Occipital lobe (tissue), 2 donors: ENCODE data around the gene NBPF26. TPM values are rescaled to one million over a fixed set of nuclear protein-coding genes. Genes with fewer than 3 reads are reported as not detected.
"Not testable (repeated sequence)": the region's sequence is repeated elsewhere in the genome, so short reads cannot be mapped to it uniquely, and the experiment has no call there.

ENCODE experiments used
- DNase-seq: peaks from one replicate; lab custom pipeline; 2025; lab: John Stamatoyannopoulos, UW
- total RNA-seq: library from RNA; depleted of rRNA; stranded (reverse); fragments of >200 nt; gene quantifications from one replicate; pipeline ENCODE4 v1.2.3, GENCODE V29; 2014

NBPF26 gene
- total RNA-seq = 13.1 TPM

DNA sequence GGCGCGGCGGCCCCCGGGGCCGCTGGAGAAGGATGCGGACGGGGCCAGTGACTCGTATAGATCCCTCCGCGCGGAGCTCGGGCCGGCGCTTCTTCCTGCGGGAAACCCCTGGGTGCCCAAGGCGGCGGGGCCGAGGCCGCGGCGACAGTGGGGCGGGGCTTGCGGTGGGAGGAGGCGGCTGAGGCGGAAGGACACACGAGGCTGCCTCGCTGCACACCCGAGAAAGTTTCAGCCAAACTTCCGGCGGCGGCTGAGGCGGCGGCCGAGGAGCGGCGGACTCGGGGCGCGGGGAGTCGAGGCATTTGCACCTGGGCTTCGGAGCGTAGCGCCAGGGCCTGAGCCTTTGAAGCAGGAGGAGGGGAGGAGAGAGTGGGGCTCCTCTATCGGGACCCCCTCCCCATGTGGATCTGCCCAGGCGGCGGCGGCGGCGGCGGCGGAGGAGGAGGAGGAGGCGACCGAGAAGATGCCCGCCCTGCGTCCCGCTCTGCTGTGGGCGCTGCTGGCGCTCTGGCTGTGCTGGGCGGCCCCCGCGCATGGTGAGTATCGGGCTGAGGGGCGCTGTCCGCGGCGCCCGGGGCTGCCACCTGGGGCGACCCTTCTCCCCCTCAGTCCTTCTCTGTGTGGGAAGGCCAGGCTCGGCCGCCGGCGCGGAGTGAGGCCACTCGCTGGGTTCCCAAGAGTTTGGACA, at the start of gene NBPF26:
NBPF26 (plus strand) TSS at position 231 of the 688 bp plus-strand sequence.
- DNase-seq = not testable (repeated sequence)

DNA sequence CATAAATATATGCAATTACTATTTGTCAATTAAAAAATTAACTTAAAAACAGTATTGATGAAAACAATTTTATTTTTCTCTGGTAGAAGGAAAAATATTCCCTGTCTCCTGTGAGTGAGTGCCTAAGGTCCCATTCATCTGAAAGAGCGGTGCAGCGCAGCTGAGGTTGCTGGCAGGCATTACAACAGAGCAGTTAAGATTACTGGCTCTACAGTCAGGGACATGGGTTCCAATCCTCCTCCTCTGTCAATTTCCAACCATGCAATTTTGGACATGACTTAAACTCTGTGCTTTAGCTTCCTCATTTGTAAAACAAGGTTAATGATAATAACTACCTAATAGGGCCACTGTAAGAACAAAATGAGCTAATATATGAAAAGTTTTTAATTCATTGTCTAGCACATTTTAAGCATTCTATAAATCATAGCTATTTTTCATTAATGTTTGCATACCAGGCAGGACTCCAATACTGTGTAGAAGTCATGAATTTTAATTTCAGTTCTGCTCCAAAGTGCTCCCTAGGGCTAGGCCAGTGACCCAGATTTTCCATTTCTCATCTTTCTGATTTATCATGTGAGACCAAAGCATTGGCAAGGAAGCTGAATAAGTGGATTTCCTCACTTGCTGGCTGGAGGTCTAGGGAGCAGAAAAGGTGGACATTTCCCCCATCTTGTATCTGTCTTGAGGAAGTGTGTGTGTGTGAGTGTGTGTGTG, 43.5 kb upstream of the NBPF26 start:
- not testable (repeated sequence) for DNase-seq

- DNase-seq = not testable (repeated sequence)
Observed at GRCh38 chr1:120680938-120681337, 42.8 kb upstream of the NBPF26 start.

DNA sequence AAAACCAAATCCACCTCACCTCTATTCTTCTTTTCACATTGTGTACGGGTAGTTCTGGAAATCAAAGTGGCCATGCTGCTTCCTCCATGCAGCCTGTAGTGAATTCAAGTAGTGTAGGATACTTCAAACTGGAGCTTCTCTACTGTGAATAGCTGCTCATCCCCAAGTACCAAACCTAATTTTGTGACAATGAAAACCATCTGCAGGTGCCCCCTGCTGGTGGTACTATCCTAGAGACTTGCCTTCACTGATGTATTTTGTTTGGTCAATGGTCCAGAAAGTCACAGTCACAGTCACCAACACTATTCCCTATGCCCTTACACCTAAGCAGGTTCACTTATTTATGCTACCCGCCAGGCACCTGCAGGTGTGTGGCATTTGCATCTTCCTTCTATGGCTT, 39.3 kb upstream of the NBPF26 start:
- DNase-seq = not testable (repeated sequence)

GRCh38 chr1:120685622-120686021, 38.1 kb upstream of the NBPF26 start:
- DNase-seq = not testable (repeated sequence)

DNA sequence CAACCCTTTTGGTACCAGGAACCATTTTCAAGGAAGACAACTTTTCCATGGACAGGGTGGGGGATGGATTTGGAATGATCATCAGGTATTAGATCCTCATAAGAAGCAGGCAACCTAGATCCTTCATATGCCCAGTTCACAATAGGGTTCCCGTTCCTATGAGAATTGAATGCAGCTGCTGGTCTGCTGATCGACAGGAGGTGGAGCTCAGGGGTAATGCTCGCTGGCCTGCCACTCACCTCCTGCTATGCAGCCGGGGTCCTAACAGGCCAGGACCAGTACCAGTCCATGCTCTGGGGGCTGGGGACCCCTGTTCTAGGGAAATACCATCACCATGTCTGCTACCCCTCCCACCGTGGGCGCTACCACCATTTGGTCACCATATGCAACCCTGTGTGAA, 36.5 kb upstream of the NBPF26 start:
- DNase-seq = not testable (repeated sequence)

DNA sequence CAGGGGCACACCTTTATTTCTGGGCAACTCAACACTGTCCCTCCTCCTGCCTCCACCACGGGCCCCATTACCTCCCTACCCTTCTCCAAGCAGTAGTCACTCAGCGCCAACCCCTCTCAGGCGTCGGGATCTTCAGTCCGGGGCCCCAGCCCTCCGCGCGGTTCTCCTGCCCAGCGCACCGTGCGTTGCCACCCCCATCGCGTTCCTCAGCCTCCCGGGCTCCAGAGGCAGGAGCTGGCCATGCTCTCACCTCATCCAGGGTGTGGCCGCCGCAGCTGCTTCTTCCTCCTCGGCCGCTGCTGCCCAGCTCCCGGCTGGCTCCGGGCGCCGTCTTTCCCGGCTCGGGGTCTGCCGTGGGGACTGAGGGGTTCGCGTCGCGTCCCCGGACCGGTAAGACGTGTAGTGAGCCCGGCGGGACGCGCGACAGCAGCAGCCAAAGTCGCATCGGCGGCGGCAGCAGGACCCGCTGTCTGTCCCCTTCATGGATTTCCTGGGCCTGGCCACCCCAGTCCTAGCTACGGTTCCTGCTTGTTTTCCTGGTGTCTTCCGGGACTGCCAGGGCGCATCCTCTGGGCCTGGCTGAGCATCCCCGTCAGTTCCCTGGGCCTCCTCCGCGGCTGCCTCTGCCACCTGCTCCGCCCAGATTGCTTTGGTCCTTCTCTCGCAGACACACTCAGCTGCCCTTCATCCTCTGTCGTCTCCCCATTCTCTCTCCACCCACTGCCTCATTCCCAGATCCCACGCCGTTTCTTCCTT, 22.8 kb upstream of the NBPF26 start:
- DNase-seq = not testable (repeated sequence)

DNA sequence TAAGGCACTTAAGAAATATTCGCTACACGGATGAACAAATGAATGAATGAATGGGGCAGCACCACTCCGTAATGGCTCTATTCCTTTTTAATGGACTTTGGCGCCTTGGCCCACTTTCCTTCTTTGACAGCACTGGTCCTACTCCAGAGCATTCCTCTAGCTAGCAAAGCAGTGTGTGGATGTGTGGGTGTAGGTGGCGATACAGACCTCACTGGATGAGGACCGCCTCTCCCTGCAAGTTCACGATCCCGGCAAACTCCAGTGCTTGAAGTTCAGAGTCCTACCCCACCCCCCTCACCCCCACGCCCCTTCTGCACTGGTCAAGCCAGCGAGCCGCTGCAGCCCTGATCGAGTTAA, 409 bp upstream of the NBPF26 start:
- not testable (repeated sequence) for DNase-seq

DNA sequence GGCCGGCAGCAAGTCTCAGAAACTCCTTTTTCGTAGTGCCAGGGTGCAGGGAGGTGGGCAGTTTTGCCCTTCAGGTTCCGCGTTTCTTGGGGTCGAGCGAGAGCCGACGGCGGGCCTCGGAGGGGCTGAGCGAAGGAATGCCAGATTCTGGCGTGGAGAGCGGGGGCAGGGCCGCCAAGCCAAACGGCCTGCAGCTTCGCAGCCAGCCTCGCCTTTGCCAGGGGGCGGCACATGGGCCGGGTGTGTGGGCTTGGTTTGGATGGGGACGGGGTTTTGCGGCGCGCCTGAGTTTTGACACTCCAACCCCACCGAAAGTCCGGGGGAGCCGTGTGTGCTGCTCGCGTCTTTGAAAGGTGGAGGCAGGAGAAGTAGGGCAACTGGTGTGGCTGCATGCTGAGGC, 762 bp downstream of the NBPF26 start:
- DNase-seq = not testable (repeated sequence)

DNA sequence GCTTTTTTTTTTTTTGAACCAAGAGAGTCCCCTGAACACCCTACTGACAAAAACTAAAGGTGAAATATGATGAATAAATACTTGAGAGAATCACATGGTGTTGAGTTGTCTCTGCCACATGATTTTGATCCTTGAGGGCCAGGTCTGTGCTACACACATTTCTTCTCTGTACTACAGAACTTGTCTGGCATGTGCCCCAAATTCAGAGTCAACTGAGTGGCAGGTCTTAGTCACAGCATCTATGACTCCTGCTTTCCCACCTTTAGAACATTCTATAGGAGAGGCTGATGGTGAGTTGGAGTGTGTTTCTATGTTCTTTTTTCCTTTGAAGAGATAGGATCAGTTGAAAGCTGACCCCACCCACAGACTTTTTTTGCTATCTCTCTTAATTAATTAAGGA, 5.1 kb downstream of the NBPF26 start:
- not testable (repeated sequence) for DNase-seq

DNA sequence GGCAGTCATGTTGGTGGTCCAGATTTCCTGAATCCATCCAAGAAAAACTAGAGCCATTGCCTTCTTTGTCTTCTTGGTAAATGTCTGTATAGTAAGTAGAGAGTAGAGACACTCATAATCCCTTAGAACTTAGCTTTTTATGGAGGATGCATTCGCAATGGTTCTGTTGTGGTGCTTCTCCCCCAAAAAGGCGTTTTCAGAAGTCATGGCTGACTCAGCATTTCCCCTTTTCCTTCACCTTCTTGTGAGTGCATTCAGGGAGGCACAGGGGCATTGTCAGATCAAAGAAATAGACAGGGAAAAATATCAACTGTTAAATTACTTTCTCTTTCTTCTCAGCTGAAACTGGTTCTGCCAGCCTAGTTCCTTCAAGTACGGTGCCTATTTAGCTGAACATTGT, 45.3 kb downstream of the NBPF26 start:
- DNase-seq = not testable (repeated sequence)

DNA sequence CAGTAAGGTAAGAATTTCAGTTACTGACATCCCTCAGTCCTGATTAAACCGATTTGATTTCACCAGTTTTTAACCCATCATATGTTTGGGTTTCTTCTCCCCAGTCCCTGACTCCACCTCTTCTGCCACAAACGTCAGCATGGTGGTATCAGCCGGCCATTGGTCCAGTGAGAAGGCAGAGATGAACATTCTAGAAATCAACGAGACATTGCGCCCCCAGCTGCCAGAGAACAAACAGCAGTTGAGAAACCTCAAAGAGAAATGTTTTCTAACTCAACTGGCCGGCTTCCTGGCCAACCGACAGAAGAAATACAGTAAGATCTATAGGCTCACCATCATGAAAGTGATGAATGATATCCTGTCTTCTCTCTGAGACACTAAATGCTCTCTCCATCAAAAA, 81.7 kb downstream of the NBPF26 start:
- not testable (repeated sequence) for DNase-seq

- not testable (repeated sequence) for DNase-seq
Observed at GRCh38 chr1:120811822-120812221, 88.1 kb downstream of the NBPF26 start.

GRCh38 chr1:120825051-120825450, 101.3 kb downstream of the NBPF26 start:
- DNase-seq = not testable (repeated sequence)

GRCh38 chr1:120826623-120827022, 102.9 kb downstream of the NBPF26 start:
- DNase-seq = not testable (repeated sequence)

GRCh38 chr1:120844186-120844944, 120.6 kb downstream of the NBPF26 start:
- DNase-seq = peak; percentile 5

GRCh38 chr1:120844945-120845330, 121.2 kb downstream of the NBPF26 start:
- not testable (repeated sequence) for DNase-seq

DNA sequence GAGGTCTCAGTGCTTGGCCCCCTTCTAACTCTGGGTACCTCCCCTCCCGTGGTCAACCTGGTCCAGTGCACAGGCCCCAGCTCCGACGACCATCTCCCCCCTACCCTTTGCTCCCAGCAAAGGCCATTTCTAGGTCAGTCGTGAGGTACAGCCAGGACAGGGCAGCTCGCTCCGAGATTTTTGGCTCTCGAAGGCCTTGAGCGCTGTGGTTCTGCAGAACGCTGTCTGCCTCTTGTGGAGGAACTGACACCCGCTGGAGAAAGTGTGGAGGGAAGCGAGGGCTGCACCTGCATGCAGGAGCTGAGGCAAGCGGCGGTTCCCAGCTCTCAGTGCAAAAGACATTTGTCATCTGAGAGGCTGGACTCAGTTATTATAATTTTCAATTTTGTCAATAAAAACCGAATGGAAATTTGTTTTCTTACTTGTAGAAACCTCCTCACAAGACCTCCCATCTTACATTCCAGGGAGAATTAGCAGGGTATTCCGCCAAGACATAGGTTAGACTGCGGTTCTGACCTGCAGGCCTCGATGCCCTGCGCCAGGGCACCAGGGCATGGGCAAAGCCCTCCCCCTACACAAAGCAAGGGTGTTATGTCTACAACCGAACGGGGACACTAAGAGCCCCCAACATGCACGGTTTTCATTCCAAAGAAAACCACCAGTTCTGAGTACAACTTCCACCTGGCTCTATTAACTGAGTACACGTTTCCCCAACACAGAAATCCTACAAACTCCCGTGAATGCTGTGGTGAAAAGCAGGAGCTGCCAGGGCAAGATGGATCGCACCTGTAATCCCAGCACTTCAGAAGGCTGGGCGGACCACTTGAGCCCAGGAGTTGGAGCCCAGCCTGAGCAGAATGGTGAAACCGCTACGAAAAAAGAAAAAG, 125.9 kb downstream of the NBPF26 start:
- not testable (repeated sequence) for DNase-seq

- DNase-seq = not testable (repeated sequence)
Observed at GRCh38 chr1:120850287-120850536, 126.5 kb downstream of the NBPF26 start.

- peak; percentile 46 for DNase-seq
Observed at GRCh38 chr1:120850537-120851421, 127.0 kb downstream of the NBPF26 start.
